DOHH2 (cell line): Measurements from ENCODE around the gene SPART.

Source experiments
- H3F3A ChIP-seq: fragments of 200-600 bp; sonication (generic), shearing (Covaris generic); 2 replicates; pipeline ENCODE4 v1.6.0; 2016; ENCODE audit warnings: antibody characterized with exemption, mild to moderate bottlenecking; ENCODE audit not compliant: control insufficient read depth, insufficient read depth
- H3K27ac ChIP-seq: fragments of 200-600 bp; sonication (generic); 2 replicates; pipeline ENCODE4 v1.5.1; 2014; ENCODE audit warnings: low read depth, mild to moderate bottlenecking, low read length, moderate library complexity
- H3K27me3 ChIP-seq: fragments of 200-600 bp; sonication (generic); 2 replicates; pipeline ENCODE4 v1.6.1; 2014; ENCODE audit warnings: mild to moderate bottlenecking, low read length, mixed read lengths; ENCODE audit not compliant: control insufficient read depth
- H3K36me3 ChIP-seq: fragments of 200-600 bp; sonication (generic); 2 replicates; pipeline ENCODE4 v1.6.1; 2014; ENCODE audit warnings: mild to moderate bottlenecking, low read length, moderate library complexity, mixed read lengths; ENCODE audit not compliant: control insufficient read depth
- H3K4me1 ChIP-seq: fragments of 200-600 bp; sonication (generic); 2 replicates; pipeline ENCODE4 v1.6.1; 2014; ENCODE audit warnings: mild to moderate bottlenecking, low read length, mixed read lengths; ENCODE audit not compliant: control insufficient read depth
- H3K4me2 ChIP-seq: fragments of 200-600 bp; sonication (generic); 2 replicates; pipeline ENCODE4 v1.6.0; 2014; ENCODE audit warnings: mild to moderate bottlenecking, low read length, moderate library complexity
- H3K4me3 ChIP-seq: fragments of 200-600 bp; sonication (generic); 2 replicates; pipeline ENCODE4 v1.5.1; 2014; ENCODE audit warnings: mild to moderate bottlenecking, low read length, mixed read lengths
- H3K79me2 ChIP-seq: fragments of 200-600 bp; sonication (generic); 2 replicates; pipeline ENCODE4 v1.6.1; 2014; ENCODE audit warnings: mild to moderate bottlenecking, low read length, mixed read lengths; ENCODE audit not compliant: control insufficient read depth
- H3K9me2 ChIP-seq: fragments of 200-600 bp; sonication (generic); replicated peaks from 2 replicates; pipeline ENCODE4 v1.6.1; 2014; ENCODE audit warnings: mild to moderate bottlenecking, low read length, mixed read lengths; ENCODE audit not compliant: control insufficient read depth
- H3K9me3 ChIP-seq: fragments of 200-600 bp; sonication (generic); 2 replicates; pipeline ENCODE4 v1.6.1; 2014; ENCODE audit warnings: antibody characterized with exemption, low read length, mixed read lengths; ENCODE audit not compliant: control insufficient read depth, insufficient read depth
- H4K20me1 ChIP-seq: fragments of 200-600 bp; sonication (generic); 2 replicates; pipeline ENCODE4 v1.6.0; 2014; ENCODE audit warnings: low read depth, mild to moderate bottlenecking, antibody characterized with exemption, low read length, moderate library complexity; ENCODE audit not compliant: control insufficient read depth, insufficient read depth
- CTCF ChIP-seq: fragments of 200-600 bp; sonication (generic); IDR thresholded peaks from one replicate; pipeline ENCODE4 v1.5.1; 2014; ENCODE audit warnings: antibody characterized with exemption, mild to moderate bottlenecking, low read depth, low read length; ENCODE audit not compliant: poor library complexity, severe bottlenecking
- EZH2phosphoT487 ChIP-seq: fragments of 200-600 bp; sonication (generic); IDR thresholded peaks from 2 replicates; pipeline ENCODE4 v1.6.1; 2017; ENCODE audit warnings: borderline replicate concordance, mild to moderate bottlenecking, antibody characterized with exemption, low read length, moderate library complexity, mixed read lengths

SPART gene

DNA sequence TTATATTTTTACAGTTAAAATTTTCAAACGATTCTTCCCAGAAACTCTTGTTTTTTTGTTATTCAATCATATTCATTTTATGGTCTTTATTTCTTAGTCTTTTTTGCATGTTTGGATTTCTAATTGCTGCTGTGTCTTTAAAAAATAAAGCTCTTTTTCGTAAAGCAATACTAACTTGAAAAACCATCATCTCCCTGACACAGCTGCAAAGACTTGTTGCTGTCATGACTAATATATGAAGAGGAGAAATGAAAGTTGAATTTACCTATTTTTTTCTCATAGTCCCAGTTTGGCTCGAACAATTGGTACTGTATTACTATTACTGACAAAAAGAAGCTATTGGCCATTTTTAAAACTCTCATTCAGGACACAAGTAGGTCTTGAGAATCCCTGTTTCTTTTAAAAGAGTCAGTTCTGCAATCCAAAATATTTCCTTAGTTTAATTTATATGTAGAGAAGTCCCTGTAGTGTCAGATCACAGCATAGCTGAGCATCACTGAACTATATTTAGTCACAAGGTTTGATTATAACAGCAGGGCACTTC lies 12.1 kb upstream of the SPART start:
- Histone ChIP-seq H3K36me3 (no peaks in the 10 kb centered on the region), H3K27ac (no peak overlapping the region), H3K9me3 (no peaks in the 10 kb centered on the region), H3K79me2 (no peaks in the 10 kb centered on the region), H3K4me3 (no peak overlapping the region), H4K20me1 (no peaks in the 10 kb centered on the region), H3F3A (no peaks in the 10 kb centered on the region), H3K27me3 (no peaks in the 10 kb centered on the region), H3K9me2 (no peaks in the 10 kb centered on the region), H3K4me1 (no peaks in the 10 kb centered on the region), H3K4me2 (no peak overlapping the region)
- TF ChIP-seq CTCF (no peak), EZH2phosphoT487 (no peak)

- H3K4me2 ChIP-seq, result no peak overlapping the region
- TF ChIP-seq EZH2phosphoT487, result no peak
- TF ChIP-seq CTCF, result no peak
- H3K36me3 ChIP-seq, result no peaks in the 10 kb centered on the region
- H3K79me2 ChIP-seq, result no peaks in the 10 kb centered on the region
- H3K27me3 ChIP-seq, result no peaks in the 10 kb centered on the region
- no peak overlapping the region for H3K4me3 ChIP-seq
- no peaks in the 10 kb centered on the region for H3K9me3 ChIP-seq
- H3K27ac ChIP-seq, result no peak overlapping the region
- H3F3A ChIP-seq, result no peaks in the 10 kb centered on the region
- no peaks in the 10 kb centered on the region for H4K20me1 ChIP-seq
- H3K9me2 ChIP-seq, result no peaks in the 10 kb centered on the region
- H3K4me1 ChIP-seq, result no peaks in the 10 kb centered on the region
Observed at GRCh38 chr13:36357692-36358091, 11.5 kb upstream of the SPART start.

DNA sequence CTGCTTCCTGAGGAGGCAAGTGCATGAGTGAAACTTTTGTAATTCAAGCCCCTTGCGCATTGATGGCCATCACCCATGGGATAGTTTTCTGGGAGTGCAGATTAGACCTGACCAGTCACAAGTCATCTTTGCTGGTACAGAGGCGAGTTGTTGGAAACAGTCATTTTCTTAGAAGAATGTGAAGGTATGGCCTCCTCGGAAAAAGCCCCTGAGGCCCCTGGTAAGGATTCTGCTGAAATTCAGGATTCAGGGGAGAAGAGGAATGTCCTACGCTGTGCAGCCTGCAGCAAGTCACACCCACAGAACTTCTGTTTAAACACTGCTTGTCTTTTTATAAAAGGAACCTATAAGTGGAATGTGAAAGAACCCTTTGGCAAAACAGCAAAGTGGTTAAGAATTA lies 11.0 kb upstream of the SPART start:
- no peaks in the 10 kb centered on the region for H3K9me3 ChIP-seq

More for the DNA sequence above, 11.0 kb upstream of the SPART start:
- H3F3A ChIP-seq, result no peaks in the 10 kb centered on the region
- H3K4me3 ChIP-seq, result no peak overlapping the region
- H3K27ac ChIP-seq, result no peak overlapping the region
- TF ChIP-seq CTCF, result no peak
- TF ChIP-seq EZH2phosphoT487, result no peak
- no peaks in the 10 kb centered on the region for H4K20me1 ChIP-seq
- H3K4me1 ChIP-seq, result no peaks in the 10 kb centered on the region
- H3K36me3 ChIP-seq, result no peaks in the 10 kb centered on the region
- H3K79me2 ChIP-seq, result no peaks in the 10 kb centered on the region
- H3K27me3 ChIP-seq, result no peaks in the 10 kb centered on the region
- H3K4me2 ChIP-seq, result no peak overlapping the region
- H3K9me2 ChIP-seq, result no peaks in the 10 kb centered on the region
